GM18870 (cell line): Measurements from ENCODE around the gene SOWAHA.
A peak's percentile ranks its signal among the peaks of the same experiment; 100 is the strongest.
"Not testable (repeated sequence)": the region's sequence is repeated elsewhere in the genome, so short reads cannot be mapped to it uniquely, and the experiment has no call there.

ENCODE experiments used
- ATAC-seq: cut with Tn5 transposase; IDR thresholded peaks from one replicate; pipeline ENCODE4 v1.9.1; 2021; ENCODE audit warnings: moderate library complexity; ENCODE audit not compliant: unreplicated experiment

SOWAHA gene

DNA sequence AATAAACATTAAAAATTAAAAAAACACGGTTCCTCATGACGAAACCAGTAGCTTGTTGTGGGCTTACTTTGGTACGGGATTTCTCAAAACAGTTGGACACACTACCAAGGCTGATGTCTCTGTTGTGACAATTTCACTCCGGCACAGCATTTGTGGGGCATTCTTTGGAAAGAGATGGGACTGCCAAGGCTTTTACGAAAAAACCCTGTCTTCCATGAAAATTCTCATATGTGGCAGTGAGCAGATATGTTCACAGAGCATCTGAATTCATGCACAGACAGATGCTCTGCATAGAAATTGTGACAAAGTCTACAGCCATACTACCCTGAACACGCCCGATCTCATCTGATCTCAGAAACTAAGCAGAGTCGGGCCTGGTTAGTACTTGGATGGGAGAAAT lies 35.2 kb downstream of the SOWAHA start:
- ATAC-seq = no peak

DNA sequence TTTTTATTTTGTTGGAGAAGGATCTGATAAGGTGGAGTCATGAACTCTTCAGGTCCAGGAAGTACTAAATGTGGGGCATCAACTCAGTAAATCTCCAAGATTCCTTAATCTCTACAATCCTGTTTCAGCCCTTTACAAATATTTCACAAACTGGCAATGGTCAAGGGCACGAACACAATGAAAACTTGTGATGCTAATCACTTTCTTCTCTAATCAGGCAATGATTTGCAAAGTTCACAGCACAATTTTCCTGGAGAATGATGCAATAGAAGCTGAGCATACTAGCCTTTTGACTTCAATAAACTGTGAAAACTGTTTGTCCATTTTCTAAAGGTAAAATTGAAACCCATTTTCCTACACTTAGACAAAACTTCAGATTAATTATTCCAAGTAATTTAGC lies 36.2 kb downstream of the SOWAHA start:
- ATAC-seq = no peak

- ATAC-seq = no peak
Observed at GRCh38 chr5:132850066-132850465, 37.0 kb downstream of the SOWAHA start.

GRCh38 chr5:132853323-132853722 lies 40.2 kb downstream of the SOWAHA start:
- ATAC-seq = no peak

DNA sequence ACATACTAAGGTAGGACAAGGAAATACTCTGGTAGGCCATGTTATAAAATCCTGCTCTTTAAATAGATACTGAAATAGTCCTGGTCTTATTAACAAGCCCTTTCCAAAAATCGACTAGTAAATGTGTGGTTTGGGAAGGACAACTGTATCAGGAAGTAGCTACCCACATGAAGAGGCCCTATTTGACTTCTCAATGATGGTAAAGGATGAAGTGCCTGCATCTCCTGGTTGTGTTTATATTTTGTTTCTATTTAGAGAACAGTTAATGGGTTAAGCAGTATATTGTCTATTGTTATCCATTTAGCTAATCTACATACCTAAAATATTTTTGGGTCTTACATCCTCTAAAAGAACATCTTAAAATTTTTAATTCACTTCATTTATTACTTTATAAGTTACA lies 40.7 kb downstream of the SOWAHA start:
- no peak for ATAC-seq

DNA sequence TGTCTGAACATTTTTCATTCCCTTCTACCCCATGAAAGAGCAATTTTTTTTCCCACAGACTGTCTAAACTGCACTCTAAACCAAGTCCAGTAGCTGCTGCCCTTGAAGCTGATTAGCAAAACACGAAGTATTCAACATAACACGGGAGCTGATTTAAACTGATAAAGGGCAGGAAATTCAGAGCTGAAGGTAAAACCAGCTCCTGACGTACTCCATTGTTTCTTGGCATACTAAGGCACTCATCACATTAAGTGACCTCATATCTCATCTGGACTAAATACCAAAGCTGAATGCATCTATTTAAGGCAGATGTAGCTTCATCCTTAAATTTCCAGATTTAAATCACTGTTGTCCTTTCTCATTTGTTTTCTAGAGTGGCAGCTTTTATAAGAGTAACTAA lies 41.2 kb downstream of the SOWAHA start:
- ATAC-seq = no peak

- not testable (repeated sequence) for ATAC-seq
Observed at GRCh38 chr5:132854992-132855391, 41.9 kb downstream of the SOWAHA start.

- ATAC-seq = no peak
Observed at GRCh38 chr5:132856011-132856410, 42.9 kb downstream of the SOWAHA start.

DNA sequence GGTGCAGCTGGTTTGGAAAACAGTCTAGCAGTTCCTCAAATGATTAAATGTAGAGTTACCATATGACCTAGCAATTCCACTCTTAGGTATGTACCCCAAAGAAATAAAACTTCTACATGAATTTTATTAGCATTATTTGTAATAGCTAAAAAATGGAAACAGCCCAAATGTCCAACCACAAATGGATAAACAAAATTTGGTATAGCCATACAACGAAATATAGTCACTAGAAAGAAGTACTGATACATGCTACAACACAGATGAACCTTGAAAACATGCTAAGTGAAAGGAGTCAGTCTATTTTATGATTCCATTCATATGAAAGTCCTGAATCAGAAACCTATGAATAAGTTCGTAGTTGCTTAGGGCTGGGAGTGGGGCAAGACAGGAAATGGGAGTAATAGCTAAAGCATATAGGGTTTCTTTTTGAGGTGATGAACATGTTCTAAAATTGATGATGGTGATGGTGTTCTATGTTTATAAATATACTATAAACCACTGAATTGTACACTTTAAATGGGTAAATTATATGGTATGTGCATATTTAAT lies 46.9 kb downstream of the SOWAHA start:
- no peak for ATAC-seq

- ATAC-seq = no peak
Observed at GRCh38 chr5:132860742-132861141, 47.6 kb downstream of the SOWAHA start.

DNA sequence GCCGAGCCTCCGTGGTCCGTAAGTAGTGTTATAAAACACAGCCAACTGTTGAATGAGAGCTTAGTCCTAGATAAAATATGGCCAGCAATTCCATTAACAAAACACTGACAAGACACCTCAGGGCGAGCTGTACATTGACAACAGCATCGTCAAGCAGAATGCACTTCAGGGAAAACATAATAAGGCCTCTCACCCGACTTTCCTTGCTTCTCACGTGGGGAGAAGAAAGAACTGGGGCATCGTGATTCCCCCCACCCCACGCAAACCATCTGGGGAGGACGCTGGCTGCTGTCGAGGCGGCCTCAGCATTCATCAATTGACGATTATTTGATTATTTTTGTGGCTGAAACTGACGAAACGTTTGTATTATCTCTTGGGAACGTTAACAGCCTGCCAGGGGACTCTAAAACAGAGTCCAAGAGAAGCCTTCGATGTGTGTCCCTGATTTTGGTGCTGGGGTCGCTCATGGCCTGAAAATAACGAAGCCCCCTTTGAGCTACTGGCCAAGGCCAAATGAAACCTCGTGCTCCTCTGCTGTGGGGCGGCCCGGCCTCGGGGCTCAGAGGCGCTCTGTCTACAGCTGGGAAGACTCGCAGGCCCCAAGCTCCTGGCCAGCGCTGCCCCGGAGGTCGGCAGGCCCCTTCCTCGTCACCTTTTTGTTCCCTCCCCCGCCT lies 52.7 kb downstream of the SOWAHA start:
- peak; percentile 6 for ATAC-seq
